ENCODE data around the gene SPATA13. TPM values are rescaled to one million over a fixed set of nuclear protein-coding genes. Genes with fewer than 3 reads are reported as not detected.
A peak's percentile ranks its signal among the peaks of the same experiment; 100 is the strongest.

SPATA13 gene
- total and polyA plus RNA-seq, 10 of the 15 experiments (the other 5 are each of a cell fraction or from before 2014, with no cell fraction given) = 2.4 to 11.1 (median 10.2) TPM

DNA sequence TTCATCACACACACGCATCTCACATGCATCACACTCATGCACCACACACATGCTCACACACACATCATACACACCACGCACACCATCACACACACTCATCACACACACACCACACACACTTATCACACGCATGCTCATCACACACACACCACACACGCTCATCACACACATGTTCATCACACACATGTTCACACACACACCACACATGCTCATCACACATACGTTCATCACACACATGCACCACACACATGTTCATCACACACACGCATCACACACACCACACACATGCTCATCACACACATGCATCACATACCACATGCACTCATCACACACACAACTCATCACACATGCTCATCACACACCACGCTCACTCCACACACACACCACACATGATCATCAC, 195.8 kb downstream of the SPATA13 start:
- ATAC-seq (no peak), FAIRE-seq (peak; percentile 76), DNase-seq (ENCODE audit: low read depth, low spot score) (no peak)
- TF ChIP-seq BCL11A (IDR thresholded peaks at IDR 0.05; ENCODE audit: low read depth, low read length) (no peak), FOXM1 (IDR thresholded peaks at IDR 0.05; ENCODE audit: low read depth, low read length) (no peak), ZBED1 (IDR thresholded peaks at IDR 0.05; ENCODE audit: borderline replicate concordance) (no peak), SP1 (IDR thresholded peaks at IDR 0.05; ENCODE audit: low read depth, low read length) (no peak), EGR1 (IDR thresholded peaks at IDR 0.05; ENCODE audit: borderline replicate concordance in 1 of 2, low read depth in 2 of 2, low read length in 2 of 2) (no peak)
- TF ChIP-seq, protein P1, sequence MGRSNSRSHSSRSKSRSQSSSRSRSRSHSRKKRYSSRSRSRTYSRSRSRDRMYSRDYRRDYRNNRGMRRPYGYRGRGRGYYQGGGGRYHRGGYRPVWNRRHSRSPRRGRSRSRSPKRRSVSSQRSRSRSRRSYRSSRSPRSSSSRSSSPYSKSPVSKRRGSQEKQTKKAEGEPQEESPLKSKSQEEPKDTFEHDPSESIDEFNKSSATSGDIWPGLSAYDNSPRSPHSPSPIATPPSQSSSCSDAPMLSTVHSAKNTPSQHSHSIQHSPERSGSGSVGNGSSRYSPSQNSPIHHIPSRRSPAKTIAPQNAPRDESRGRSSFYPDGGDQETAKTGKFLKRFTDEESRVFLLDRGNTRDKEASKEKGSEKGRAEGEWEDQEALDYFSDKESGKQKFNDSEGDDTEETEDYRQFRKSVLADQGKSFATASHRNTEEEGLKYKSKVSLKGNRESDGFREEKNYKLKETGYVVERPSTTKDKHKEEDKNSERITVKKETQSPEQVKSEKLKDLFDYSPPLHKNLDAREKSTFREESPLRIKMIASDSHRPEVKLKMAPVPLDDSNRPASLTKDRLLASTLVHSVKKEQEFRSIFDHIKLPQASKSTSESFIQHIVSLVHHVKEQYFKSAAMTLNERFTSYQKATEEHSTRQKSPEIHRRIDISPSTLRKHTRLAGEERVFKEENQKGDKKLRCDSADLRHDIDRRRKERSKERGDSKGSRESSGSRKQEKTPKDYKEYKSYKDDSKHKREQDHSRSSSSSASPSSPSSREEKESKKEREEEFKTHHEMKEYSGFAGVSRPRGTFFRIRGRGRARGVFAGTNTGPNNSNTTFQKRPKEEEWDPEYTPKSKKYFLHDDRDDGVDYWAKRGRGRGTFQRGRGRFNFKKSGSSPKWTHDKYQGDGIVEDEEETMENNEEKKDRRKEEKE (IDR thresholded peaks at IDR 0.05) = no peak
- TF ChIP-seq, protein P2, sequence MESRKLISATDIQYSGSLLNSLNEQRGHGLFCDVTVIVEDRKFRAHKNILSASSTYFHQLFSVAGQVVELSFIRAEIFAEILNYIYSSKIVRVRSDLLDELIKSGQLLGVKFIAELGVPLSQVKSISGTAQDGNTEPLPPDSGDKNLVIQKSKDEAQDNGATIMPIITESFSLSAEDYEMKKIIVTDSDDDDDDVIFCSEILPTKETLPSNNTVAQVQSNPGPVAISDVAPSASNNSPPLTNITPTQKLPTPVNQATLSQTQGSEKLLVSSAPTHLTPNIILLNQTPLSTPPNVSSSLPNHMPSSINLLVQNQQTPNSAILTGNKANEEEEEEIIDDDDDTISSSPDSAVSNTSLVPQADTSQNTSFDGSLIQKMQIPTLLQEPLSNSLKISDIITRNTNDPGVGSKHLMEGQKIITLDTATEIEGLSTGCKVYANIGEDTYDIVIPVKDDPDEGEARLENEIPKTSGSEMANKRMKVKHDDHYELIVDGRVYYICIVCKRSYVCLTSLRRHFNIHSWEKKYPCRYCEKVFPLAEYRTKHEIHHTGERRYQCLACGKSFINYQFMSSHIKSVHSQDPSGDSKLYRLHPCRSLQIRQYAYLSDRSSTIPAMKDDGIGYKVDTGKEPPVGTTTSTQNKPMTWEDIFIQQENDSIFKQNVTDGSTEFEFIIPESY (IDR thresholded peaks at IDR 0.05) = no peak
- ChIA-PET POLR2A (no interaction called here), RAD21 (ENCODE audit: unreplicated experiment) (no interaction called here), SMC1A (ENCODE audit: uncharacterized antibody, unreplicated experiment) (no interaction called here), CTCF (no interaction called here)
- Histone ChIP-seq H3K36me3 (ENCODE audit: control insufficient read depth in 2 of 2, insufficient read depth in 2 of 2, low read length in 1 of 2) (no peaks in the 10 kb centered on the region), H3K4me3 (no peak overlapping the region), H2AFZ (ENCODE audit: control insufficient read depth, low read depth, low read length) (no peak overlapping the region), H3K4me1 (ENCODE audit: control insufficient read depth, insufficient read depth, low read length) (no peaks in the 10 kb centered on the region), H3K9me3 (replicated peaks; ENCODE audit: control insufficient read depth, insufficient read depth, low read length) (peaks cover 2% of the 10 kb centered on the region; the same call in 2 of the 3 replicates), H3K79me2 (ENCODE audit: control insufficient read depth, insufficient read depth, low read length) (no peaks in the 10 kb centered on the region), H3K9ac (ENCODE audit: control insufficient read depth, insufficient read depth, low read length) (no peak overlapping the region), H3K27ac (ENCODE audit: control insufficient read depth, insufficient read depth) (no peak overlapping the region), H4K20me1 (ENCODE audit: control insufficient read depth, insufficient read depth) (no peaks in the 10 kb centered on the region), H3K27me3 (replicated peaks in 1 of 2; ENCODE audit: control insufficient read depth in 2 of 2, insufficient read depth in 2 of 2, low read length in 1 of 2) (no peaks in the 10 kb centered on the region), H3K4me2 (ENCODE audit: control insufficient read depth, insufficient read depth) (no peak overlapping the region)
- intact Hi-C loops (cut with micrococcal nuclease; ENCODE audit: unreplicated experiment) (loop anchor here (10.0 kb wide), 1 partner anchor 1421 kb away; no protein-coding TSS in a partner anchor), in situ Hi-C loops (cut with MboI) (no loop called here)
- 85% methylated on average over 7 of the region's 7 CpGs for WGBS (ENCODE audit: insufficient coverage, insufficient replicate concordance, low lambda C conversion rate, missing lambda C conversion rate)
- BruUV-seq (replicated peaks) = no TSS peak

MicroRNAs encoded within 50 kb of the gene (microRNA counts, 767-probe panel; counts per million panel counts)
- microRNA hsa-miR-2276 = 1,650 counts per million, percentile 63 among the panel's probes with 10 or more counts

Small RNA genes within 50 kb of the gene (microRNA-seq; reads per million reads assigned to microRNA genes)
- gene MIR2276 = 2.6 reads per million, percentile 11 among the genes with 10 or more reads in this experiment

Small RNA genes within 50 kb of the gene (small RNA-seq; reads per million reads assigned to genes)
- gene MIR2276 = not detected

Other genes starting within 250 kb of the SPATA13 start
- gene C1QTNF9, start 148.9 kb downstream of the SPATA13 start, total RNA-seq (2014; rRNA removed) = not detected in 2 replicates
- gene C1QTNF9, start 148.9 kb downstream of the SPATA13 start, total RNA-seq (2014; rRNA removed; fragmentation: Illumina TruSeq; extraction: Trizol) = not detected in 2 replicates
- gene C1QTNF9, start 148.9 kb downstream of the SPATA13 start, total RNA-seq (2021) = not detected in 2 replicates
- not detected in 2 replicates for gene C1QTNF9, start 148.9 kb downstream of the SPATA13 start, polyA plus RNA-seq (2011; rRNA removed)
- gene C1QTNF9, start 148.9 kb downstream of the SPATA13 start, polyA plus RNA-seq (2014; fragmentation: Illumina TruSeq; extraction: Trizol) = not detected in 2 replicates
- not detected for gene C1QTNF9, start 148.9 kb downstream of the SPATA13 start, polyA plus RNA-seq (2014; fragmentation: Nextera tagmentation; extraction: Ambion mirVana)
- not detected in 2 replicates for gene C1QTNF9, start 148.9 kb downstream of the SPATA13 start, polyA plus RNA-seq (2014; rRNA removed)
- gene C1QTNF9, start 148.9 kb downstream of the SPATA13 start, polyA plus RNA-seq (2016; fragmentation: Nextera tagmentation; extraction: Ambion mirVana) = not detected

Measured in GM12878 (cell line).